GM12875 (cell line): Measurements from ENCODE around the gene RNF175.

Source experiments
- H3K4me3 ChIP-seq: one replicate; pipeline ENCODE4 v1.5.1; 2011; ENCODE audit warnings: low read depth, low read length, control low read depth
- TF ChIP-seq, protein P1 (sequence below): IDR thresholded peaks from 2 replicates; pipeline ENCODE4 v1.5.1; 2011; ENCODE audit warnings: low read depth, mild to moderate bottlenecking, control low read depth, inconsistent platforms, low read length, moderate library complexity, borderline replicate concordance; ENCODE audit not compliant: insufficient read depth

Gene RNF175

DNA sequence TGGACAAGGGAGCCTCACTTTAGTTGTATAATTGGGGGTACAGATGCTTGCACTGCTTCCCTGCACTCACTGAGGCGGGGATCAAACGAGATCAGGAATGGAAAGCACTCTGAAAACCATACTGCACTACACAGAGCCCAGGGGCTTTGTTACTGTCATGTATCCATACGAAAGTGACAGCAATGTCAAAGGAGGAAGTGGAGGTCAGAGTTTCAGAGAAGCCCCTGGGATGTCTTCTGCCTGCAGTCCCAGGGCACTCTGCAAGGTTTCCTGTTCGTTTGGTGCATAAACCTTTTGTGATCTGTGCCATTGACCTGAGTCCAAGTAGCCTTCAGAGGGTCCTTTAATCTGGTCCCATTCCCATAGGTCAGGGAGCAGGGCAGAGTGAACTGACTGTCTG is 31.2 kb downstream of the RNF175 start:
- TF ChIP-seq, protein P1, sequence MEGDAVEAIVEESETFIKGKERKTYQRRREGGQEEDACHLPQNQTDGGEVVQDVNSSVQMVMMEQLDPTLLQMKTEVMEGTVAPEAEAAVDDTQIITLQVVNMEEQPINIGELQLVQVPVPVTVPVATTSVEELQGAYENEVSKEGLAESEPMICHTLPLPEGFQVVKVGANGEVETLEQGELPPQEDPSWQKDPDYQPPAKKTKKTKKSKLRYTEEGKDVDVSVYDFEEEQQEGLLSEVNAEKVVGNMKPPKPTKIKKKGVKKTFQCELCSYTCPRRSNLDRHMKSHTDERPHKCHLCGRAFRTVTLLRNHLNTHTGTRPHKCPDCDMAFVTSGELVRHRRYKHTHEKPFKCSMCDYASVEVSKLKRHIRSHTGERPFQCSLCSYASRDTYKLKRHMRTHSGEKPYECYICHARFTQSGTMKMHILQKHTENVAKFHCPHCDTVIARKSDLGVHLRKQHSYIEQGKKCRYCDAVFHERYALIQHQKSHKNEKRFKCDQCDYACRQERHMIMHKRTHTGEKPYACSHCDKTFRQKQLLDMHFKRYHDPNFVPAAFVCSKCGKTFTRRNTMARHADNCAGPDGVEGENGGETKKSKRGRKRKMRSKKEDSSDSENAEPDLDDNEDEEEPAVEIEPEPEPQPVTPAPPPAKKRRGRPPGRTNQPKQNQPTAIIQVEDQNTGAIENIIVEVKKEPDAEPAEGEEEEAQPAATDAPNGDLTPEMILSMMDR, result no peak
- no peak overlapping the region for H3K4me3 ChIP-seq

GRCh38 chr4:153728151-153728550 is 31.7 kb downstream of the RNF175 start:
- H3K4me3 ChIP-seq, result no peak overlapping the region
- TF ChIP-seq, protein P1, result no peak

- no peak overlapping the region for H3K4me3 ChIP-seq
- TF ChIP-seq, protein P1, result no peak
Measured at GRCh38 chr4:153725831-153726154, 34.0 kb downstream of the RNF175 start.

DNA sequence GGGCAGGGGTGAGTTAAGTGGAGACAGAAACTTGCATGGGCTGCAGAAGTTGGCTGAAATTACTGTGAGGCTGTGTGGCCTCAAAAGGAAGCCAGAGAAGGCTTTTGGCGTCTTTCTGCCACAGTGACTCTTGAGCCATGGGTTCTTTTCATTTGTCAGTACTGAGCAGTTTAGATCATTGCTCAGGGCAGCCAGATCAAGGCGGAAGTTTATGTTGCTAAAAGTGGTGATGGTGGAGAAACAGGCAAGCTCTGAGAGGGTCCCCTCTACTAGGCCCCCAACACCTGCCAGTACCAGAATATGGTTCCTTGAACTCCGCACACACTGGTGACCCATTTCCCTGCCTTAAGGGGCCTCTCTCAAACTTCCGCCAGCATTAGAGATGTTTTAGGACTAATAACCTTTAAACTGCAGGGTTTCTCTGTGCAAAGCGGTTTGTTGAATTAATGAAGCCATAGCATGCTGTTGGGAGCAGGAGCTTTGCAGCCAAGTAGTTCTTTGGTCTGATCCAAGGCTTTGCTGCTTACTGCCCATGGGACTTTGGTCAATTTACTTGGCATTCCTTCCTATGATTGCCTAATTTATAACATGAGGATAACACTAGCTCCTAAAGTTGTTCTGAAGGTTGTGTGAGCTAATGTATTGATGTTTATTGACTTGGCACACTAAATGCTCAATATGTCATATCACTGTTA is 34.5 kb downstream of the RNF175 start:
- TF ChIP-seq, protein P1, result no peak
- H3K4me3 ChIP-seq, result no peak overlapping the region

DNA sequence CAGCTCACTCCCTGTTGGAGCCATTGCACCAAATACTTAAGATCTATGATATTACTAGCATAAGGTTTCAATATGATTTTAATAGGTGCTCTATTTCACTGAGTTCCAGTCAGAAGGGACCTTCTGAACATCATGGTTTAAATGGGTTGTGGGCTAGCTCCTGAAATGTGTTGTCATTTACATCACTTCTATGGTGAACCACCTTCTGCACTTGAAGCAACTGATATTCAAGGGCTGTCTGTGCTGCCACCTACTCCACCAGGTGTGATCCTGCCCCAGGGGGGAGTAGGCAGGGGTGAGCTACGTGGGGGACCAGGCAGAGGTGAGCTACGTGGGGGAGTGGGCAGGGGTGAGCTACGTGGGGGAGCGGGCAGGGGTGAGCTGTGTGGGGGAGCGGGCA is 35.2 kb downstream of the RNF175 start:
- TF ChIP-seq, protein P1, result no peak
- no peak overlapping the region for H3K4me3 ChIP-seq

DNA sequence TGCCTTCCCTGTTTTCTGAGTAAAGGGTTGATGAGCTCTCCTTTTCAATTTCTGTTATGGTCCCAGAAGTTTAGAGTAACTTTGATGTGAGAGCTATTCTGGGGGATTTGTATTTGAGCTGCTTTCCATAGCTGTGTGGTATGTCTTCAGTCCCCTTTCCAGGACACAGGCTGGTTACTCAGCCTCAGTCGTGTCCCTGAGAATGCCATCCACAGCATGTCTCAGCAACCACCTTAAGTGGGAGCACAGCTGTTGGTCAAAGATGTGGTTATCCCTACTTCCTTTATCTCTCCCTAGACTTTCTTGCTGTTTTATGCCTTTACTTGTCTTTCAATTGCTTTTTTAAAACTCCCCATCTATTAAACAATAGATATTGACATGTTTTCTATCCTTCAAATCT is 37.8 kb downstream of the RNF175 start:
- TF ChIP-seq, protein P1, result no peak
- H3K4me3 ChIP-seq, result no peak overlapping the region

GRCh38 chr4:153713866-153714646 is 45.8 kb downstream of the RNF175 start:
- TF ChIP-seq, protein P1, result no peak
- H3K4me3 ChIP-seq, result no peak overlapping the region
